Spleen (tissue), 11 donors: Measurements from ENCODE around the gene CTXN3. TPM values are rescaled to one million over a fixed set of nuclear protein-coding genes. Genes with fewer than 3 reads are reported as not detected.
"Not testable (repeated sequence)": the region's sequence is repeated elsewhere in the genome, so short reads cannot be mapped to it uniquely, and the experiment has no call there.

Source experiments
- DNase-seq: peaks from one replicate; pipeline ENCODE4 v3.0.0-alpha.2; 2020
- H3K27ac ChIP-seq, 8 donors: fragments of 200-600 bp; sonication (generic) in 7 of 8; 1 replicate in 4 of 8; 2 replicates in 4 of 8; pipeline versions ENCODE4 v1.5.0 to v1.8.0; 2016 to 2021; ENCODE audit warnings: inconsistent platforms in 4 of 8, mild to moderate bottlenecking in 4 of 8, moderate library complexity in 1 of 8
- H3K27me3 ChIP-seq, 7 donors: fragments of 200-600 bp; sonication (generic) in 6 of 7; replicated peaks in 1 of 7; 1 replicate in 4 of 7; 2 replicates in 3 of 7; pipeline versions ENCODE4 v1.5.0 to v1.8.0; 2016 to 2021; ENCODE audit warnings: inconsistent platforms in 3 of 7, mild to moderate bottlenecking in 1 of 7
- H3K36me3 ChIP-seq, 6 donors: fragments of 200-600 bp; sonication (generic) in 5 of 6; 1 replicate in 4 of 6; 2 replicates in 2 of 6; pipeline versions ENCODE4 v1.5.0 to v1.8.0; 2016 to 2021; ENCODE audit warnings: inconsistent platforms in 2 of 6
- H3K4me1 ChIP-seq, 6 donors: fragments of 200-600 bp; sonication (generic) in 5 of 6; 1 replicate in 3 of 6; 2 replicates in 3 of 6; pipeline versions ENCODE4 v1.5.0 to v1.8.0; 2016 to 2021; ENCODE audit warnings: inconsistent platforms in 3 of 6
- H3K4me3 ChIP-seq, 8 donors: fragments of 200-600 bp; sonication (generic) in 7 of 8; 1 replicate in 4 of 8; 2 replicates in 4 of 8; pipeline versions ENCODE4 v1.5.0 to v1.8.0; 2016 to 2021; ENCODE audit warnings: inconsistent platforms in 4 of 8, mild to moderate bottlenecking in 4 of 8, moderate library complexity in 2 of 8
- H3K9me3 ChIP-seq, 8 donors: fragments of 200-600 bp; sonication (generic) in 7 of 8; 1 replicate in 4 of 8; 2 replicates in 4 of 8; pipeline versions ENCODE4 v1.5.0 to v1.8.0; 2016 to 2021; ENCODE audit warnings: inconsistent platforms in 4 of 8
- CTCF ChIP-seq, 11 experiments: fragments of 200-600 bp in 7 of 11; fragments of 450-650 bp in 4 of 11; sonication (generic) in 4 of 11; IDR thresholded peaks in 8 of 11; conservative IDR thresholded peaks in 3 of 11; 1 replicate in 7 of 11; 2 replicates in 4 of 11; pipeline versions ENCODE4 v1.4.0 to v1.8.0; 2016 to 2021; ENCODE audit warnings: antibody characterized with exemption in 11 of 11, inconsistent platforms in 4 of 11, mild to moderate bottlenecking in 1 of 11
- POLR2A ChIP-seq, 3 donors: fragments of 450-650 bp; IDR thresholded peaks; one replicate each; pipeline ENCODE4 v1.5.1; 2017; ENCODE audit warnings: antibody characterized with exemption in 3 of 3, mild to moderate bottlenecking in 1 of 3
- POLR2AphosphoS5 ChIP-seq, 3 donors: sonication (generic); formaldehyde crosslinking; IDR thresholded peaks; one replicate each; pipeline ENCODE4 v1.5.1; 2017; ENCODE audit warnings: antibody characterized with exemption in 3 of 3
- WGBS, 5 donors: extraction: QIAGEN DNeasy Blood & Tissue Kit in 3 of 5; methylation state at CpG; one replicate each; pipeline versions ENCODE4 v1.1.5 to v1.1.7; 2013 to 2018; 5-methylcytosine and 5-hydroxymethylcytosine counted together
- intact Hi-C: fragments of 100-400 bp; cut with DNase I; formaldehyde crosslinking; loops from one replicate; pipeline ENCODE4 v1.15.0; 2023; ENCODE audit warnings: low total_unique reads
- polyA plus RNA-seq, 3 donors: library from polyadenylated mRNA; stranded (reverse); fragments of 200-250 nt; gene quantifications; one replicate each; pipeline ENCODE4 v1.2.1, GENCODE V29; 2013
- total RNA-seq, 7 donors: library from RNA; depleted of rRNA in 3 of 7; stranded (reverse); fragments of >200 nt in 3 of 7; fragmentation: NEBNext Ultra II Directional in 4 of 7; extraction: Animal tissue kit (Norgen Biotek cat#: 25700) in 4 of 7; gene quantifications; one replicate each; pipeline versions ENCODE4 v1.1.0 to v1.2.1, GENCODE V29; 2016 to 2021
- donor health status: healthy with polysubstance abuse.
- donor health status: DM: no; HTN: no; CAD: no; lungs with moderate emphysema.
- donor health status: DM: no; HTN: no; CAD: no.
- donor health status: Bipolar disorder and iron deficiency.
- donor health status: healthy.
- donor health status: DM: no; HTN: no; CAD: no.
- donor health status: DM: yes; HTN: yes; CAD: no.

CTXN3 gene
- total and polyA plus RNA-seq, 10 donors = not detected

- Histone ChIP-seq H3K27me3 (no peaks in the 10 kb centered on the region), H3K9me3 (no peaks in the 10 kb centered on the region), H3K4me1 (no peaks in the 10 kb centered on the region), H3K27ac (no peak overlapping the region), H3K36me3 (no peaks in the 10 kb centered on the region), H3K4me3 (no peak overlapping the region)
- no peak for DNase-seq
- TF ChIP-seq POLR2AphosphoS5 (IDR thresholded peaks at IDR 0.05) (no peak), POLR2A (IDR thresholded peaks at IDR 0.05) (no peak), CTCF (IDR thresholded peaks at IDR 0.05 in 8 of 11, conservative IDR thresholded peaks at IDR 0.05 in 3 of 11) (no peak)
- WGBS, 5 donors = 81 to 96% (median 83%) methylated on average over 6 of the region's 6 CpGs
- intact Hi-C loops = no loop called here
These were observed 22.3 kb downstream of the CTXN3 start for GRCh38 chr5:127671218-127671617.

GRCh38 chr5:127673117-127673800 lies 24.4 kb downstream of the CTXN3 start:
- TF ChIP-seq CTCF (IDR thresholded peaks at IDR 0.05 in 8 of 11, conservative IDR thresholded peaks at IDR 0.05 in 3 of 11) = no peak
- TF ChIP-seq POLR2AphosphoS5 (IDR thresholded peaks at IDR 0.05) = no peak
- no peak for TF ChIP-seq POLR2A (IDR thresholded peaks at IDR 0.05)
- Histone ChIP-seq H3K36me3 (no peaks in the 10 kb centered on the region), H3K27me3 (no peaks in the 10 kb centered on the region), H3K9me3 (no peaks in the 10 kb centered on the region), H3K27ac (no peak overlapping the region), H3K4me1 (no peaks in the 10 kb centered on the region), H3K4me3 (no peak overlapping the region)
- no peak for DNase-seq
- 60 to 72% (median 64%) methylated on average over 2 of the region's 2 CpGs for WGBS, 5 donors
- intact Hi-C loops = no loop called here

- H3K27ac ChIP-seq, H3K36me3 ChIP-seq, DNase-seq, H3K4me1 ChIP-seq, H3K4me3 ChIP-seq, H3K27me3 ChIP-seq, intact Hi-C loops, H3K9me3 ChIP-seq: not testable (repeated sequence)
These were observed 28.1 kb downstream of the CTXN3 start for GRCh38 chr5:127676951-127677350.

GRCh38 chr5:127679691-127680330 lies 30.9 kb downstream of the CTXN3 start:
- H3K4me3 ChIP-seq, DNase-seq, H3K36me3 ChIP-seq, H3K4me1 ChIP-seq, H3K9me3 ChIP-seq, intact Hi-C loops, H3K27me3 ChIP-seq, H3K27ac ChIP-seq: not testable (repeated sequence)
- 65 to 79% (median 69%) methylated on average over 3 of the region's 3 CpGs for WGBS, 5 donors

- intact Hi-C loops = no loop called here
- Histone ChIP-seq H3K4me1 (no peaks in the 10 kb centered on the region), H3K36me3 (no peaks in the 10 kb centered on the region), H3K27ac (no peak overlapping the region), H3K4me3 (no peak overlapping the region), H3K27me3 (no peaks in the 10 kb centered on the region), H3K9me3 (no peaks in the 10 kb centered on the region)
- 69 to 92% (median 89%) methylated on average over 1 of the region's 1 CpG for WGBS, 5 donors
- no peak for DNase-seq
- TF ChIP-seq POLR2AphosphoS5 (IDR thresholded peaks at IDR 0.05) = no peak
- TF ChIP-seq POLR2A (IDR thresholded peaks at IDR 0.05) = no peak
- TF ChIP-seq CTCF (IDR thresholded peaks at IDR 0.05 in 8 of 11, conservative IDR thresholded peaks at IDR 0.05 in 3 of 11) = no peak
These were observed 31.7 kb downstream of the CTXN3 start for GRCh38 chr5:127680595-127680994.
